ENCODE results near the gene MUSTN1. TPM values are rescaled to one million over a fixed set of nuclear protein-coding genes. Genes with fewer than 3 reads are reported as not detected.

The MUSTN1 gene
- total and polyA plus RNA-seq, 2 of the 13 experiments (the other 11 are each of a cell fraction or from before 2014, with no cell fraction given), result 0.84 to 1.4 TPM

DNA sequence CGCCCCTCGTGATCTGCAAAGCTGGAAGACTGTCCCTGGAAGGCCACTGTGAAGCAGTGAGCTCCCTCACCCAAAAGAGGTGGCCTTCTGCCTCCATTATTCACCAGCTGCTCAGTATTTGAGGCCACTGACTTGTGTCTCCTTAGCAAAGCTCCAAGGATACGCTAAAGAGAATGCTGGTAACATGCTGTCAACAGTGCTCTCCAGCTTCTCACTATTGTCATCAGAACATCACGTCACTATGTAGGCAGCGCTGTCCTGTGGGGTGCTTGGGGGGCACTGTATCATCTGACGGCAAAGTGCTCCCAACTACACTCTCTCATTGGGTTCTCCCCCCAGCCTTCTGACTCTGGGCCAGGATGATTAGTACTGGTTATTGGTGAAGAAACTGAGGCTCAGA, 18.6 kb downstream of the MUSTN1 start:
- DNase-seq (ENCODE audit: low spot score) (no peak), FAIRE-seq (no peak), ATAC-seq (no peak)
- Histone ChIP-seq H3K79me2 (ENCODE audit: insufficient read depth, low read length) (no peaks in the 10 kb centered on the region), H3K9ac (ENCODE audit: insufficient read depth, low read depth, low read length) (no peak overlapping the region), H3K4me1 (ENCODE audit: insufficient read depth, low read length) (peaks cover 64% of the 10 kb centered on the region), H3K27me3 (ENCODE audit: control insufficient read depth in 1 of 2, insufficient read depth in 2 of 2, low read length in 2 of 2) (no peaks in the 10 kb centered on the region), H3K27ac (ENCODE audit: extremely low read length, insufficient read depth, low read length) (no peak overlapping the region), H2AFZ (ENCODE audit: low read length) (no peak overlapping the region), H3K4me3 (replicated peaks in 1 of 3; ENCODE audit: insufficient read depth in 1 of 3, low read depth in 2 of 3, low read length in 3 of 3) (no peak overlapping the region), H3K4me2 (ENCODE audit: low read depth, low read length) (no peak overlapping the region), H4K20me1 (ENCODE audit: insufficient read depth, low read length) (no peaks in the 10 kb centered on the region), H3K36me3 (replicated peaks in 1 of 2; ENCODE audit: control insufficient read depth in 1 of 2, insufficient read depth in 2 of 2, low read length in 2 of 2) (no peaks in the 10 kb centered on the region), H3K9me3 (ENCODE audit: low read length) (no peaks in the 10 kb centered on the region)
- no TSS peak for BruUV-seq (replicated peaks)
- POLR2A ChIA-PET, result interaction anchor here (1.2 to 1.5 kb wide), 3 partner anchors 12 to 112 kb away, joined by 3 to 4 read pairs (median 4); no protein-coding TSS in a partner anchor
- in situ Hi-C loops (cut with HindIII; ENCODE audit: extremely low pct_ligation_motif_present, low pct_unique_long_range_greater_than_20kb) (no loop called here), intact Hi-C loops (cut with micrococcal nuclease; ENCODE audit: unreplicated experiment) (no loop called here)
- TF ChIP-seq ZZZ3 (CRISPR knock-in tag; IDR thresholded peaks at IDR 0.05; ENCODE audit: borderline replicate concordance), result no peak
- CTCF ChIA-PET (ENCODE audit: low intra/inter-chr PET ratio, low total read pairs), result no interaction called here
- 90% methylated on average over 4 of the region's 6 CpGs for WGBS (ENCODE audit: low lambda C conversion rate)

GRCh38 chr3:52813810-52814209, 21.0 kb downstream of the MUSTN1 start:
- BruUV-seq (replicated peaks), result no TSS peak
- POLR2A ChIA-PET, result interaction anchor here (1.2 to 4.4 kb wide), 4 partner anchors 11 to 22 kb away, joined by 3 to 18 read pairs (median 4); partner anchors contain the start of gene ITIH3
- H3K4me3 ChIP-seq (replicated peaks in 1 of 3; ENCODE audit: insufficient read depth in 1 of 3, low read depth in 2 of 3, low read length in 3 of 3), result no peak overlapping the region
- no peaks in the 10 kb centered on the region for H3K36me3 ChIP-seq (replicated peaks in 1 of 2; ENCODE audit: control insufficient read depth in 1 of 2, insufficient read depth in 2 of 2, low read length in 2 of 2)
- H3K4me1 ChIP-seq (ENCODE audit: insufficient read depth, low read length), result peaks cover 61% of the 10 kb centered on the region
- no peaks in the 10 kb centered on the region for H3K27me3 ChIP-seq (ENCODE audit: control insufficient read depth in 1 of 2, insufficient read depth in 2 of 2, low read length in 2 of 2)
- DNase-seq (ENCODE audit: low spot score) (no peak), ATAC-seq (peak; percentile 10), FAIRE-seq (no peak)
- no peak overlapping the region for H2AFZ ChIP-seq (ENCODE audit: low read length)
- H3K4me2 ChIP-seq (ENCODE audit: low read depth, low read length), result no peak overlapping the region
- no peaks in the 10 kb centered on the region for H3K9me3 ChIP-seq (ENCODE audit: low read length)
- WGBS (ENCODE audit: low lambda C conversion rate), result 66% methylated on average over 4 of the region's 8 CpGs
- intact Hi-C loops (cut with micrococcal nuclease; ENCODE audit: unreplicated experiment), result no loop called here
- TF ChIP-seq ARNTL (CRISPR knock-in tag; IDR thresholded peaks at IDR 0.05) (no peak), ZNF766 (CRISPR knock-in tag; IDR thresholded peaks at IDR 0.05; ENCODE audit: borderline replicate concordance) (no peak), ZBTB7B (CRISPR knock-in tag; IDR thresholded peaks at IDR 0.05) (no peak), ZNF350 (CRISPR knock-in tag; IDR thresholded peaks at IDR 0.05; ENCODE audit: borderline replicate concordance, low read depth) (no peak), PAWR (CRISPR knock-in tag; IDR thresholded peaks at IDR 0.05; ENCODE audit: borderline replicate concordance) (no peak), ESRRA (CRISPR knock-in tag; IDR thresholded peaks at IDR 0.05; ENCODE audit: low read depth) (no peak), PCBP2 (optimal IDR thresholded peaks at IDR 0.05; ENCODE audit: low read depth, low read length, poor library complexity, severe bottlenecking) (no peak), GFI1 (CRISPR knock-in tag; IDR thresholded peaks at IDR 0.05; ENCODE audit: borderline replicate concordance) (no peak), MIER2 (CRISPR knock-in tag; IDR thresholded peaks at IDR 0.05) (no peak), ZNF33B (CRISPR knock-in tag; IDR thresholded peaks at IDR 0.05) (no peak)
- CTCF ChIA-PET (ENCODE audit: low intra/inter-chr PET ratio, low total read pairs), result no interaction called here
- H3K9ac ChIP-seq (ENCODE audit: insufficient read depth, low read depth, low read length), result no peak overlapping the region
- in situ Hi-C loops (cut with HindIII; ENCODE audit: extremely low pct_ligation_motif_present, low pct_unique_long_range_greater_than_20kb), result no loop called here
- no peaks in the 10 kb centered on the region for H3K79me2 ChIP-seq (ENCODE audit: insufficient read depth, low read length)
- no peak overlapping the region for H3K27ac ChIP-seq (ENCODE audit: extremely low read length, insufficient read depth, low read length)
- H4K20me1 ChIP-seq (ENCODE audit: insufficient read depth, low read length), result no peaks in the 10 kb centered on the region
